Measurements from ENCODE around the gene ARHGAP30.

DNA sequence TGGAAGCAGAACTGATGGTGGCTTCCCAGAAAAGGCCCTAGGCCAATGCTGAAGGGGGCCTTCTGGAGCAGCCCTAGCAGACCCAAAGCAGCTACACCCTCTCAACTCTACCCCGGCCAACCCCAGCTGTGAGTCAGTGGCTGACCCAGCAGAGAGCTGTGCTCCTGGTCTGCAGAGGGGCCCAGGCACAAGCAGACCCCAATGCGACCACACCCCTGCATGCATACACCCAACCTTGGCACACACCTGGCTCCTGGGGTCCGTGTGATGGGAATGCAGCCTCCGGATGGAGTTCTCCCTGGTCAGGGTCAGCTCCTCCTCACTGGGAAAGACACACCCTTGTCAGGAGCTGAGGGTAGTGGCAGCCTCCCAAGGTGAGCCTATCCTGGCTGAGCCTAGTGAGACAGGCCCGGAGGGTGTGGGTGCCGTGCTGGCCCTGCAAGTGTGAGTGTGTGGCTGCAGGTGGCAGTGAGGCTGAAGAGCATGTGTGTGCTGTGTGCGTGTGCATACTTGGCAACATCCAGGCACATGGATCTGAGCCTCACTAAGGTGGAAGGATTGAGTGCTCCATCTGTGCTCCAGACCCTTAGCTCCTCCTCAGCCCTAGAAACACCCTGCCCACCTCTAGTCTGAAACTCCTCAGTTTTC lies 3.9 kb upstream of the ARHGAP30 start:
- TF ChIP-seq JUND (IDR thresholded peaks at IDR 0.05) (no peak), RAD21 (IDR thresholded peaks at IDR 0.05; ENCODE audit: low read length) (no peak), RXRA (IDR thresholded peaks at IDR 0.05; ENCODE audit: borderline replicate concordance, low read depth) (no peak), RFX5 (IDR thresholded peaks at IDR 0.05; ENCODE audit: low read length) (no peak), POLR2AphosphoS5 (IDR thresholded peaks at IDR 0.05; ENCODE audit: low read depth, low read length) (no peak), NRF1 (IDR thresholded peaks at IDR 0.05; ENCODE audit: low read depth, low read length) (no peak), GABPA (IDR thresholded peaks at IDR 0.05; ENCODE audit: low read depth) (no peak)
- TF ChIP-seq, protein P1, sequence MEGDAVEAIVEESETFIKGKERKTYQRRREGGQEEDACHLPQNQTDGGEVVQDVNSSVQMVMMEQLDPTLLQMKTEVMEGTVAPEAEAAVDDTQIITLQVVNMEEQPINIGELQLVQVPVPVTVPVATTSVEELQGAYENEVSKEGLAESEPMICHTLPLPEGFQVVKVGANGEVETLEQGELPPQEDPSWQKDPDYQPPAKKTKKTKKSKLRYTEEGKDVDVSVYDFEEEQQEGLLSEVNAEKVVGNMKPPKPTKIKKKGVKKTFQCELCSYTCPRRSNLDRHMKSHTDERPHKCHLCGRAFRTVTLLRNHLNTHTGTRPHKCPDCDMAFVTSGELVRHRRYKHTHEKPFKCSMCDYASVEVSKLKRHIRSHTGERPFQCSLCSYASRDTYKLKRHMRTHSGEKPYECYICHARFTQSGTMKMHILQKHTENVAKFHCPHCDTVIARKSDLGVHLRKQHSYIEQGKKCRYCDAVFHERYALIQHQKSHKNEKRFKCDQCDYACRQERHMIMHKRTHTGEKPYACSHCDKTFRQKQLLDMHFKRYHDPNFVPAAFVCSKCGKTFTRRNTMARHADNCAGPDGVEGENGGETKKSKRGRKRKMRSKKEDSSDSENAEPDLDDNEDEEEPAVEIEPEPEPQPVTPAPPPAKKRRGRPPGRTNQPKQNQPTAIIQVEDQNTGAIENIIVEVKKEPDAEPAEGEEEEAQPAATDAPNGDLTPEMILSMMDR (IDR thresholded peaks at IDR 0.05) = no peak

All from SK-N-SH (cell line).